ENCODE data around the gene NRXN3. TPM values are rescaled to one million over a fixed set of nuclear protein-coding genes. Genes with fewer than 3 reads are reported as not detected.

NRXN3 gene
- total RNA-seq, 5 donors from 2014 or later (not counting 1 experiment from before 2014, with no cell fraction given): not detected

DNA sequence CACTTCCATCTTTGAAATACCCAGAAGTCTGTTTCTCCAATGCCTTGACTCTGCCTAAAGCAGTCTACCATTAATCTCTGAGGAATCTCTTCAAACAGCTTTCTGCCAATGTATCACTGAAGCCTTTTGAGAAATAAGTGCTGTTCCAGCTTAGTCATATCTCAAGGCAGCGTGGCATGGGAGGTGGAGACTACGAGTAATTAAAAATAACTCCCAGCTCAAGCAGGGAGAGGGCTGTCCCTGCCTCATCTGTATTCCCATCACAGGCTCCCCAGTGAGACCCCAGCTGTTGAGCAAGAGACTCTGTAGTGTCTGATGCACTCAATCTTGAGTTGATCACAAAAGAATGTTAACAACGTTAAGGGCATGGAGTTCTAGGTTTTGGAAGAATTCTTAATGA is 1340.5 kb downstream of the NRXN3 start:
- H3K27ac Mint-ChIP-seq: no peak overlapping the region
- ATAC-seq (replicated peaks in 1 of 4) (no peak), DNase-seq (no peak)
- CTCF ChIA-PET: no interaction called here
- no peaks in the 10 kb centered on the region for H3K36me3 ChIP-seq (ENCODE audit: control insufficient read depth in 2 of 2, extremely low read depth in 1 of 2, insufficient read depth in 1 of 2, low read length in 1 of 2)
- peaks cover 4% of the 10 kb centered on the region in 3 donors for H3K9me3 Mint-ChIP-seq
- no peak overlapping the region for H3K4me3 ChIP-seq (ENCODE audit: control insufficient read depth in 1 of 2, extremely low read depth in 1 of 2, low read length in 1 of 2)
- no peaks in the 10 kb centered on the region for H3K4me1 Mint-ChIP-seq
- H3K27me3 Mint-ChIP-seq: no peaks in the 10 kb centered on the region
- no peak overlapping the region for H3K4me3 Mint-ChIP-seq
- H3K4me1 ChIP-seq (ENCODE audit: control insufficient read depth in 1 of 2, extremely low read depth in 1 of 2, insufficient read depth in 2 of 2, low read length in 2 of 2): no peaks in the 10 kb centered on the region
- POLR2A ChIA-PET: no interaction called here
- H3K27me3 ChIP-seq (replicated peaks in 1 of 2; ENCODE audit: control insufficient read depth in 2 of 2, extremely low read depth in 1 of 2, insufficient read depth in 2 of 2, low read length in 1 of 2): no peaks in the 10 kb centered on the region
- no CpG with 5 or more reads among the region's 3 CpGs for WGBS (ENCODE audit: insufficient coverage)
- no peaks in the 10 kb centered on the region for H3K9me3 ChIP-seq
- H3K27ac ChIP-seq (ENCODE audit: low read length): no peak overlapping the region
- H3K36me3 Mint-ChIP-seq: no peaks in the 10 kb centered on the region

DNA sequence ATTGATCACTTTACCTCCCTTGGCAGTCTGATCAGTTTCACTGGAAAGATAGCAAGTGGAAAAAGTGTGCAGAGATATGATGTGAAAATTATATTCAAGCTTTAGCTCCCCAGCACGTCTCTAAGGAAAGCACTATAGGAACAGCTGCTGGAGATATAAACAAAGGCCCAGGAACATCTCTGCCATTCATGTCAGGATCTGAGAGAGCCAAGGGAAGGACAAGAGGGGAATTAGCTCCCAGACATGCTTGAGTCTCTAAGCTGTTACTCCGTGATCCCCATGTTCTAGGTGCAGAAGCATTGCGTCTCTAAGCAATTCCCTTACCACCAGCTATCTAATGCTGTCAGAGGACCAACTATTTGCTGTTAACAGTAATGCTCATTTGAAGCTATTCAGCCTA is 1341.0 kb downstream of the NRXN3 start:
- Mint-ChIP-seq H3K9me3 (peaks cover 4% of the 10 kb centered on the region in 3 donors), H3K4me3 (no peak overlapping the region), H3K4me1 (no peaks in the 10 kb centered on the region), H3K36me3 (no peaks in the 10 kb centered on the region), H3K27ac (no peak overlapping the region), H3K27me3 (no peaks in the 10 kb centered on the region)
- ATAC-seq (replicated peaks in 1 of 4) (no peak), DNase-seq (no peak)
- 90% methylated on average over 2 of the region's 3 CpGs for WGBS (ENCODE audit: insufficient coverage)
- no peaks in the 10 kb centered on the region for H3K4me1 ChIP-seq (ENCODE audit: control insufficient read depth in 1 of 2, extremely low read depth in 1 of 2, insufficient read depth in 2 of 2, low read length in 2 of 2)
- no peaks in the 10 kb centered on the region for H3K9me3 ChIP-seq
- CTCF ChIA-PET: no interaction called here
- H3K27ac ChIP-seq (ENCODE audit: low read length): no peak overlapping the region
- H3K27me3 ChIP-seq (replicated peaks in 1 of 2; ENCODE audit: control insufficient read depth in 2 of 2, extremely low read depth in 1 of 2, insufficient read depth in 2 of 2, low read length in 1 of 2): no peaks in the 10 kb centered on the region
- POLR2A ChIA-PET: no interaction called here
- no peaks in the 10 kb centered on the region for H3K36me3 ChIP-seq (ENCODE audit: control insufficient read depth in 2 of 2, extremely low read depth in 1 of 2, insufficient read depth in 1 of 2, low read length in 1 of 2)
- no peak overlapping the region for H3K4me3 ChIP-seq (ENCODE audit: control insufficient read depth in 1 of 2, extremely low read depth in 1 of 2, low read length in 1 of 2)

DNA sequence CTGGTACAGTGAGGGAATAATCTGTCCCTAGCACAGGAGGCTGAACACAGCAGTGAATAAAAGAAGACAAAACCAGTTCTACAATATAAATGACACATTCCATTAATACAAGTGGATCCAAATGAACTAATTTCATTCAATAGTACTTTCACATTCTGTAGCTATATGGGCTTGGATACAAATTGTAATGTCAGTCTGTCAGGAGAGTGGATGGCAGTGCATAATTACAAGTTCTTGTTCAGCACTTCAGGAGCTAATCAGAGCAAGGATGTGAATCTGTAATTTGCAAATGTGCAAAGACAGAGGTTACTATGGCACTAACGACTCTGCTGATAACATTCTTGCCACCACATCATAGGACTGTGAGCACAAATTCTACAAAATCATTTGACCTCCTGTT is 1343.3 kb downstream of the NRXN3 start:
- Mint-ChIP-seq H3K36me3 (no peaks in the 10 kb centered on the region), H3K27ac (no peak overlapping the region), H3K27me3 (no peaks in the 10 kb centered on the region), H3K4me3 (no peak overlapping the region), H3K9me3 (peaks cover 0 to 4% (median 4%) of the 10 kb centered on the region in 3 donors), H3K4me1 (no peaks in the 10 kb centered on the region)
- no CpG with 5 or more reads among the region's 1 CpG for WGBS (ENCODE audit: insufficient coverage)
- Histone ChIP-seq H3K36me3 (ENCODE audit: control insufficient read depth in 2 of 2, extremely low read depth in 1 of 2, insufficient read depth in 1 of 2, low read length in 1 of 2) (no peaks in the 10 kb centered on the region), H3K27me3 (replicated peaks in 1 of 2; ENCODE audit: control insufficient read depth in 2 of 2, extremely low read depth in 1 of 2, insufficient read depth in 2 of 2, low read length in 1 of 2) (no peaks in the 10 kb centered on the region), H3K4me3 (ENCODE audit: control insufficient read depth in 1 of 2, extremely low read depth in 1 of 2, low read length in 1 of 2) (no peak overlapping the region), H3K9me3 (no peaks in the 10 kb centered on the region), H3K4me1 (ENCODE audit: control insufficient read depth in 1 of 2, extremely low read depth in 1 of 2, insufficient read depth in 2 of 2, low read length in 2 of 2) (no peaks in the 10 kb centered on the region), H3K27ac (ENCODE audit: low read length) (no peak overlapping the region)
- DNase-seq (no peak), ATAC-seq (replicated peaks in 1 of 4) (no peak)
- ChIA-PET POLR2A (no interaction called here), CTCF (no interaction called here)

DNA sequence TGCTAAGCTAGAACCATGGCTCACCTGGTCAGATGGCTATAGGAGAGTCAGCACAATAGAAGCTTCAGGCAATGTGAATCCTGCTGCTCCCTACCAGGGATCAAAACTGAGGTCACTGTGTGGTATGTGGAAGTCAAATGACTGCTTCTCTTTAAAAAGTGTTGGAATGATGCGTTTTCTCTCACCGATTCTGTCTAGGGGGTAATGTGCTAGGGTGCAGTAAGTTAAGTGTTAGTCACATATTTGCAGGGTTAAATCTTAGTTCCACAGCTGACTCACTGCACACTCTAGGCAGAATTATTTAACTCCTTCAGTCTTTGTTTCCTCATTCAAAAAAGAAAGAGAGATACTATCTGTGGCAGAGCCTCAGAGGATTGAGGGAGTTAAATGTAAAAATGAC is 1344.5 kb downstream of the NRXN3 start:
- DNase-seq (no peak), ATAC-seq (replicated peaks in 1 of 4) (no peak)
- Mint-ChIP-seq H3K4me3 (no peak overlapping the region), H3K36me3 (no peaks in the 10 kb centered on the region), H3K27ac (no peak overlapping the region), H3K4me1 (no peaks in the 10 kb centered on the region), H3K9me3 (peaks cover 0 to 4% (median 4%) of the 10 kb centered on the region in 3 donors), H3K27me3 (no peaks in the 10 kb centered on the region)
- Histone ChIP-seq H3K27ac (ENCODE audit: low read length) (no peak overlapping the region), H3K4me1 (ENCODE audit: control insufficient read depth in 1 of 2, extremely low read depth in 1 of 2, insufficient read depth in 2 of 2, low read length in 2 of 2) (no peaks in the 10 kb centered on the region), H3K4me3 (ENCODE audit: control insufficient read depth in 1 of 2, extremely low read depth in 1 of 2, low read length in 1 of 2) (no peak overlapping the region), H3K9me3 (no peaks in the 10 kb centered on the region), H3K27me3 (replicated peaks in 1 of 2; ENCODE audit: control insufficient read depth in 2 of 2, extremely low read depth in 1 of 2, insufficient read depth in 2 of 2, low read length in 1 of 2) (no peaks in the 10 kb centered on the region), H3K36me3 (ENCODE audit: control insufficient read depth in 2 of 2, extremely low read depth in 1 of 2, insufficient read depth in 1 of 2, low read length in 1 of 2) (no peaks in the 10 kb centered on the region)
- WGBS (ENCODE audit: insufficient coverage): no CpG with 5 or more reads among the region's 2 CpGs
- POLR2A ChIA-PET: no interaction called here
- CTCF ChIA-PET: no interaction called here

DNA sequence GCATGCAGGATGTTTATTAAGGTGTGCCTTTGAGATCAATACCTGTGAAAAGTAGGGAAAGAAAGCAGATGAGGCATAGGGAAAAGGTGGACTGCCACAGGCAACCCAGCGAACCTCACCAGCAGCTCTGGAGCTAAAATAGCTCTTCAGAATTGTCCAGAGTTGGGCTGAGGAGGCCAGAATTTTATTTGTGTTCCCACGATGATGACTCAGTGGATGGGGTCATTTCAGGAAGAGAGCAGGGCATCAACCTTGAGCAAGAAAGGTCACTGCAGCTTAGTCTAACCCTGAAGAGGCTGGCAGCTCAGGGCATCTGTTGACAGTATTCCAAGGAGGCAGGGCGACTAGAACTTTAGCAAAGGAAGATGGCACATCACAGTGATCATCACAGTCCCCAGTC is 1345.0 kb downstream of the NRXN3 start:
- Histone ChIP-seq H3K36me3 (ENCODE audit: control insufficient read depth in 2 of 2, extremely low read depth in 1 of 2, insufficient read depth in 1 of 2, low read length in 1 of 2) (no peaks in the 10 kb centered on the region), H3K27ac (ENCODE audit: low read length) (no peak overlapping the region), H3K9me3 (no peaks in the 10 kb centered on the region), H3K4me3 (ENCODE audit: control insufficient read depth in 1 of 2, extremely low read depth in 1 of 2, low read length in 1 of 2) (no peak overlapping the region), H3K4me1 (ENCODE audit: control insufficient read depth in 1 of 2, extremely low read depth in 1 of 2, insufficient read depth in 2 of 2, low read length in 2 of 2) (no peaks in the 10 kb centered on the region), H3K27me3 (replicated peaks in 1 of 2; ENCODE audit: control insufficient read depth in 2 of 2, extremely low read depth in 1 of 2, insufficient read depth in 2 of 2, low read length in 1 of 2) (no peaks in the 10 kb centered on the region)
- H3K9me3 Mint-ChIP-seq: peaks cover 0 to 2% (median 2%) of the 10 kb centered on the region in 3 donors
- H3K4me1 Mint-ChIP-seq: no peaks in the 10 kb centered on the region
- no peaks in the 10 kb centered on the region for H3K36me3 Mint-ChIP-seq
- H3K27me3 Mint-ChIP-seq: no peaks in the 10 kb centered on the region
- 52% methylated on average over 3 of the region's 3 CpGs for WGBS (ENCODE audit: insufficient coverage)
- DNase-seq (no peak), ATAC-seq (replicated peaks in 1 of 4) (no peak)
- POLR2A ChIA-PET: no interaction called here
- H3K27ac Mint-ChIP-seq: no peak overlapping the region
- CTCF ChIA-PET: no interaction called here
- H3K4me3 Mint-ChIP-seq: no peak overlapping the region

DNA sequence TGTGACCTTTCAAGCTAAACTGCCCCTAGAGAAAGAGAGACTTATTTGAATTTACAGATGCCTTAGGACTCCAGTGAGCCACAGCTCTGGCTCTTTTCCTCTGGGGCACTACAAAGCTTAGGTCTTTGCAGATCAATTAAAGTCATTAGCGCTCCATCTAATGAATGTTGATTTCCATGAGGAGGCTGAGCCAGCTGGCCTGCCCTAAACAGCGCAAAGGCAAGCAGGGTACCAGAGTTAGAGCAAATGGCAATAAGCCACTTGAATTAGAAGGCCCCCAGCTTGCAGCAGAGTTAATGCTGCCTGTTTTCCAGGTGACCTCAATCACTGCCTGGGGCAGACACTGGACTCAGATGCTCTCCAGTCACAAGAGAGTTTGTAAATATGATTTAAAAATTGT is 1345.8 kb downstream of the NRXN3 start:
- DNase-seq (no peak), ATAC-seq (replicated peaks in 1 of 4) (no peak)
- Mint-ChIP-seq H3K36me3 (no peaks in the 10 kb centered on the region), H3K4me3 (no peak overlapping the region), H3K27me3 (no peaks in the 10 kb centered on the region), H3K4me1 (no peaks in the 10 kb centered on the region), H3K27ac (no peak overlapping the region), H3K9me3 (peaks cover 3 to 4% (median 3%) of the 10 kb centered on the region in 3 donors)
- H3K27me3 ChIP-seq (replicated peaks in 1 of 2; ENCODE audit: control insufficient read depth in 2 of 2, extremely low read depth in 1 of 2, insufficient read depth in 2 of 2, low read length in 1 of 2): no peaks in the 10 kb centered on the region
- ChIA-PET CTCF (no interaction called here), POLR2A (no interaction called here)
- no peak overlapping the region for H3K27ac ChIP-seq (ENCODE audit: low read length)
- H3K9me3 ChIP-seq: no peaks in the 10 kb centered on the region
- no peak overlapping the region for H3K4me3 ChIP-seq (ENCODE audit: control insufficient read depth in 1 of 2, extremely low read depth in 1 of 2, low read length in 1 of 2)
- H3K36me3 ChIP-seq (ENCODE audit: control insufficient read depth in 2 of 2, extremely low read depth in 1 of 2, insufficient read depth in 1 of 2, low read length in 1 of 2): no peaks in the 10 kb centered on the region
- 87% methylated on average over 2 of the region's 2 CpGs for WGBS (ENCODE audit: insufficient coverage)
- no peaks in the 10 kb centered on the region for H3K4me1 ChIP-seq (ENCODE audit: control insufficient read depth in 1 of 2, extremely low read depth in 1 of 2, insufficient read depth in 2 of 2, low read length in 2 of 2)

DNA sequence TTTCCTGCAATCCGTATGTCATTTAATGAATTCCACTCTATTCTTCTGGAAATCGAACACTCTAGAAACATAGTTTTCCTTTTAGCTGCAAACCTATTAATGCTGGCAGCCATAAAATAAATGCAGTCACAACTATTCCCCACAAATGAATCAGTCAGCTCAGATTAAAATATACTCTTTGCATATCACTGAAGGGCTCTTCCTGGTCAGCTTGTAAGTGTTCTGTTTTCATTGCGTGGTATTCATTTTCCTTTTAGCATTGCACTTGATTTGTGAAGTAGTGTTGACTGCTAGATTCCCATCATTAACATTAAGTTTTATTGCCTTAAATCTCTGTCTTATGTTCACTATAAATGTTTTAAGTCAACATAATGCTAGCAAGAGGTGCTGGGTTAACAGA is 1355.2 kb downstream of the NRXN3 start:
- DNase-seq (no peak), ATAC-seq (replicated peaks in 1 of 4) (no peak)
- Mint-ChIP-seq H3K9me3 (peaks cover 7 to 17% (median 12%) of the 10 kb centered on the region in 3 donors), H3K36me3 (no peaks in the 10 kb centered on the region), H3K27ac (no peak overlapping the region), H3K27me3 (no peaks in the 10 kb centered on the region), H3K4me1 (no peaks in the 10 kb centered on the region), H3K4me3 (no peak overlapping the region)
- no peak overlapping the region for H3K27ac ChIP-seq (ENCODE audit: low read length)
- ChIA-PET CTCF (no interaction called here), POLR2A (interaction anchor here in 1 of 2 donors (0.6 kb wide), 1 partner anchor 313 kb away, joined by 3 read pairs; no protein-coding TSS in a partner anchor)
- H3K4me1 ChIP-seq (ENCODE audit: control insufficient read depth in 1 of 2, extremely low read depth in 1 of 2, insufficient read depth in 2 of 2, low read length in 2 of 2): no peaks in the 10 kb centered on the region
- no peaks in the 10 kb centered on the region for H3K9me3 ChIP-seq
- no peak overlapping the region for H3K4me3 ChIP-seq (ENCODE audit: control insufficient read depth in 1 of 2, extremely low read depth in 1 of 2, low read length in 1 of 2)
- H3K27me3 ChIP-seq (replicated peaks in 1 of 2; ENCODE audit: control insufficient read depth in 2 of 2, extremely low read depth in 1 of 2, insufficient read depth in 2 of 2, low read length in 1 of 2): no peaks in the 10 kb centered on the region
- 95% methylated on average over 2 of the region's 3 CpGs for WGBS (ENCODE audit: insufficient coverage)
- H3K36me3 ChIP-seq (ENCODE audit: control insufficient read depth in 2 of 2, extremely low read depth in 1 of 2, insufficient read depth in 1 of 2, low read length in 1 of 2): no peaks in the 10 kb centered on the region
